ENCODE measurements around the gene LKAAEAR1. TPM values are rescaled to one million over a fixed set of nuclear protein-coding genes. Genes with fewer than 3 reads are reported as not detected.

The LKAAEAR1 gene
- total and polyA plus RNA-seq, 2 of the 13 experiments (the other 11 are each of a cell fraction or from before 2014, with no cell fraction given): not detected

- TF ChIP-seq, protein P1, sequence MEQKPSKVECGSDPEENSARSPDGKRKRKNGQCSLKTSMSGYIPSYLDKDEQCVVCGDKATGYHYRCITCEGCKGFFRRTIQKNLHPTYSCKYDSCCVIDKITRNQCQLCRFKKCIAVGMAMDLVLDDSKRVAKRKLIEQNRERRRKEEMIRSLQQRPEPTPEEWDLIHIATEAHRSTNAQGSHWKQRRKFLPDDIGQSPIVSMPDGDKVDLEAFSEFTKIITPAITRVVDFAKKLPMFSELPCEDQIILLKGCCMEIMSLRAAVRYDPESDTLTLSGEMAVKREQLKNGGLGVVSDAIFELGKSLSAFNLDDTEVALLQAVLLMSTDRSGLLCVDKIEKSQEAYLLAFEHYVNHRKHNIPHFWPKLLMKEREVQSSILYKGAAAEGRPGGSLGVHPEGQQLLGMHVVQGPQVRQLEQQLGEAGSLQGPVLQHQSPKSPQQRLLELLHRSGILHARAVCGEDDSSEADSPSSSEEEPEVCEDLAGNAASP (CRISPR knock-in tag; IDR thresholded peaks at IDR 0.05; ENCODE audit: borderline replicate concordance): no peak
- TF ChIP-seq NRL (CRISPR knock-in tag; IDR thresholded peaks at IDR 0.05; ENCODE audit: borderline replicate concordance): no peak; the same call in 1 of the 2 replicates
- no peak for TF ChIP-seq GLI4 (CRISPR knock-in tag; IDR thresholded peaks at IDR 0.05; ENCODE audit: borderline replicate concordance)
- TF ChIP-seq ZFYVE20 (CRISPR knock-in tag; IDR thresholded peaks at IDR 0.05; ENCODE audit: borderline replicate concordance, low read depth): no peak
- TF ChIP-seq ATRX (CRISPR knock-in tag; IDR thresholded peaks at IDR 0.05; ENCODE audit: borderline replicate concordance): no peak
- no peak for TF ChIP-seq GTF2F1 (IDR thresholded peaks at IDR 0.05; ENCODE audit: low read length)
- no peak for TF ChIP-seq ZNF572 (CRISPR knock-in tag; IDR thresholded peaks at IDR 0.05)
- no peak for TF ChIP-seq ZSCAN9 (CRISPR knock-in tag; IDR thresholded peaks at IDR 0.05; ENCODE audit: borderline replicate concordance)
- TF ChIP-seq ZNF7 (CRISPR knock-in tag; IDR thresholded peaks at IDR 0.05): no peak
- no peak for TF ChIP-seq ZBTB49 (CRISPR knock-in tag; IDR thresholded peaks at IDR 0.05; ENCODE audit: borderline replicate concordance)
- no peak for TF ChIP-seq ZNF124 (CRISPR knock-in tag; IDR thresholded peaks at IDR 0.05)
- TF ChIP-seq ZFP1 (CRISPR knock-in tag; IDR thresholded peaks at IDR 0.05): no peak
- TF ChIP-seq, protein P2, sequence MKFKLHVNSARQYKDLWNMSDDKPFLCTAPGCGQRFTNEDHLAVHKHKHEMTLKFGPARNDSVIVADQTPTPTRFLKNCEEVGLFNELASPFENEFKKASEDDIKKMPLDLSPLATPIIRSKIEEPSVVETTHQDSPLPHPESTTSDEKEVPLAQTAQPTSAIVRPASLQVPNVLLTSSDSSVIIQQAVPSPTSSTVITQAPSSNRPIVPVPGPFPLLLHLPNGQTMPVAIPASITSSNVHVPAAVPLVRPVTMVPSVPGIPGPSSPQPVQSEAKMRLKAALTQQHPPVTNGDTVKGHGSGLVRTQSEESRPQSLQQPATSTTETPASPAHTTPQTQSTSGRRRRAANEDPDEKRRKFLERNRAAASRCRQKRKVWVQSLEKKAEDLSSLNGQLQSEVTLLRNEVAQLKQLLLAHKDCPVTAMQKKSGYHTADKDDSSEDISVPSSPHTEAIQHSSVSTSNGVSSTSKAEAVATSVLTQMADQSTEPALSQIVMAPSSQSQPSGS (CRISPR knock-in tag; IDR thresholded peaks at IDR 0.05): no peak; the same call in 1 of the 2 replicates
- TF ChIP-seq, protein P3, sequence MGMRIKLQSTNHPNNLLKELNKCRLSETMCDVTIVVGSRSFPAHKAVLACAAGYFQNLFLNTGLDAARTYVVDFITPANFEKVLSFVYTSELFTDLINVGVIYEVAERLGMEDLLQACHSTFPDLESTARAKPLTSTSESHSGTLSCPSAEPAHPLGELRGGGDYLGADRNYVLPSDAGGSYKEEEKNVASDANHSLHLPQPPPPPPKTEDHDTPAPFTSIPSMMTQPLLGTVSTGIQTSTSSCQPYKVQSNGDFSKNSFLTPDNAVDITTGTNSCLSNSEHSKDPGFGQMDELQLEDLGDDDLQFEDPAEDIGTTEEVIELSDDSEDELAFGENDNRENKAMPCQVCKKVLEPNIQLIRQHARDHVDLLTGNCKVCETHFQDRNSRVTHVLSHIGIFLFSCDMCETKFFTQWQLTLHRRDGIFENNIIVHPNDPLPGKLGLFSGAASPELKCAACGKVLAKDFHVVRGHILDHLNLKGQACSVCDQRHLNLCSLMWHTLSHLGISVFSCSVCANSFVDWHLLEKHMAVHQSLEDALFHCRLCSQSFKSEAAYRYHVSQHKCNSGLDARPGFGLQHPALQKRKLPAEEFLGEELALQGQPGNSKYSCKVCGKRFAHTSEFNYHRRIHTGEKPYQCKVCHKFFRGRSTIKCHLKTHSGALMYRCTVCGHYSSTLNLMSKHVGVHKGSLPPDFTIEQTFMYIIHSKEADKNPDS (CRISPR knock-in tag; IDR thresholded peaks at IDR 0.05): no peak
- TF ChIP-seq MTF2 (CRISPR knock-in tag; IDR thresholded peaks at IDR 0.05; ENCODE audit: borderline replicate concordance): no peak; the same call in 1 of the 2 replicates
- no peak for TF ChIP-seq BCL3 (CRISPR knock-in tag; IDR thresholded peaks at IDR 0.05)
- 0 out of 2 replicates have a peak, but pooled peaks have one; percentile 3 for TF ChIP-seq CAMTA2 (CRISPR knock-in tag; IDR thresholded peaks at IDR 0.05; ENCODE audit: borderline replicate concordance)
- peak; percentile 21; the same call in 1 of the 2 replicates for TF ChIP-seq NFE2 (CRISPR knock-in tag; IDR thresholded peaks at IDR 0.05)
- TF ChIP-seq RAD21 (CRISPR knock-in tag; IDR thresholded peaks at IDR 0.05): no peak
- no peak for TF ChIP-seq ZNF775 (CRISPR knock-in tag; IDR thresholded peaks at IDR 0.05; ENCODE audit: borderline replicate concordance)
- no peak for TF ChIP-seq ATF7-NPFF (CRISPR knock-in tag; IDR thresholded peaks at IDR 0.05; ENCODE audit: low read depth)
- TF ChIP-seq, protein P4, sequence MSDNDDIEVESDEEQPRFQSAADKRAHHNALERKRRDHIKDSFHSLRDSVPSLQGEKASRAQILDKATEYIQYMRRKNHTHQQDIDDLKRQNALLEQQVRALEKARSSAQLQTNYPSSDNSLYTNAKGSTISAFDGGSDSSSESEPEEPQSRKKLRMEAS (IDR thresholded peaks at IDR 0.05): no peak
Measured at GRCh38 chr20:64064145-64064698, 20.0 kb downstream of the LKAAEAR1 start (continued).

All from HepG2 (cell line).